IMR-90 (cell line): ENCODE data around the gene B4GALT5.

Experiments
- CEBPB ChIP-seq: IDR thresholded peaks from 2 replicates; pipeline ENCODE4 v1.6.1; 2012; ENCODE audit warnings: low read depth, low read length, improper control_type of control experiment
- CHD1 ChIP-seq: IDR thresholded peaks from 2 replicates; pipeline ENCODE4 v1.6.1; 2012; ENCODE audit warnings: low read depth, low read length, improper control_type of control experiment
- CTCF ChIP-seq: conservative IDR thresholded peaks from 2 replicates; pipeline ENCODE4 v1.5.1; 2012; ENCODE audit warnings: mild to moderate bottlenecking, low read depth, low read length, improper control_type of control experiment
- FOS ChIP-seq: fragments of 150-350 bp; IDR thresholded peaks from 2 replicates; pipeline ENCODE4 v1.6.1; 2016; ENCODE audit warnings: low read depth, low read length
- MAFK ChIP-seq: IDR thresholded peaks from 2 replicates; pipeline ENCODE4 v1.6.1; 2012; ENCODE audit warnings: low read depth, low read length, improper control_type of control experiment
- MXI1 ChIP-seq: IDR thresholded peaks from 2 replicates; pipeline ENCODE4 v1.6.1; 2012; ENCODE audit warnings: low read depth, mild to moderate bottlenecking, low read length, moderate library complexity, borderline replicate concordance
- POLR2A ChIP-seq: IDR thresholded peaks from 2 replicates; pipeline ENCODE4 v1.6.1; 2012; ENCODE audit warnings: mild to moderate bottlenecking, low read depth, low read length
- RAD21 ChIP-seq: IDR thresholded peaks from 2 replicates; pipeline ENCODE4 v1.6.1; 2012; ENCODE audit warnings: low read length, improper control_type of control experiment
- RCOR1 ChIP-seq: IDR thresholded peaks from 2 replicates; pipeline ENCODE4 v1.6.1; 2012; ENCODE audit warnings: mild to moderate bottlenecking, low read length, improper control_type of control experiment; ENCODE audit not compliant: insufficient replicate concordance
- RFX5 ChIP-seq: IDR thresholded peaks from 2 replicates; pipeline ENCODE4 v1.8.0; 2012; ENCODE audit warnings: low read depth, mild to moderate bottlenecking, low read length, moderate library complexity
- SMC3 ChIP-seq: fragments of 150-350 bp; IDR thresholded peaks from 2 replicates; pipeline ENCODE4 v1.6.1; 2016; ENCODE audit warnings: low read depth, mild to moderate bottlenecking, antibody characterized with exemption, low read length, moderate library complexity
- TF ChIP-seq, protein P1 (sequence below): fragments of 150-350 bp; IDR thresholded peaks from 2 replicates; pipeline ENCODE4 v1.6.1; 2017; ENCODE audit warnings: mild to moderate bottlenecking, antibody characterized with exemption, low read length, low read depth
- TF ChIP-seq, protein P2 (sequence below): fragments of 150-350 bp; IDR thresholded peaks from 2 replicates; pipeline ENCODE4 v1.6.1; 2016; ENCODE audit warnings: low read depth, mild to moderate bottlenecking, low read length, moderate library complexity, borderline replicate concordance

- TF ChIP-seq CTCF (no peak), POLR2A (no peak), MAFK (no peak), MXI1 (no peak), SMC3 (no peak), RAD21 (no peak), CEBPB (no peak), FOS (no peak), CHD1 (no peak), RFX5 (no peak), RCOR1 (no peak)
- TF ChIP-seq, protein P1, sequence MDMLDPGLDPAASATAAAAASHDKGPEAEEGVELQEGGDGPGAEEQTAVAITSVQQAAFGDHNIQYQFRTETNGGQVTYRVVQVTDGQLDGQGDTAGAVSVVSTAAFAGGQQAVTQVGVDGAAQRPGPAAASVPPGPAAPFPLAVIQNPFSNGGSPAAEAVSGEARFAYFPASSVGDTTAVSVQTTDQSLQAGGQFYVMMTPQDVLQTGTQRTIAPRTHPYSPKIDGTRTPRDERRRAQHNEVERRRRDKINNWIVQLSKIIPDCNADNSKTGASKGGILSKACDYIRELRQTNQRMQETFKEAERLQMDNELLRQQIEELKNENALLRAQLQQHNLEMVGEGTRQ, result no peak
- TF ChIP-seq, protein P2, sequence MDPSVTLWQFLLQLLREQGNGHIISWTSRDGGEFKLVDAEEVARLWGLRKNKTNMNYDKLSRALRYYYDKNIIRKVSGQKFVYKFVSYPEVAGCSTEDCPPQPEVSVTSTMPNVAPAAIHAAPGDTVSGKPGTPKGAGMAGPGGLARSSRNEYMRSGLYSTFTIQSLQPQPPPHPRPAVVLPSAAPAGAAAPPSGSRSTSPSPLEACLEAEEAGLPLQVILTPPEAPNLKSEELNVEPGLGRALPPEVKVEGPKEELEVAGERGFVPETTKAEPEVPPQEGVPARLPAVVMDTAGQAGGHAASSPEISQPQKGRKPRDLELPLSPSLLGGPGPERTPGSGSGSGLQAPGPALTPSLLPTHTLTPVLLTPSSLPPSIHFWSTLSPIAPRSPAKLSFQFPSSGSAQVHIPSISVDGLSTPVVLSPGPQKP, result no peak
Observed at GRCh38 chr20:49752201-49752903, 38.7 kb upstream of the B4GALT5 start.
